GM12878 (cell line): ENCODE data around the gene FIBIN. TPM values are rescaled to one million over a fixed set of nuclear protein-coding genes. Genes with fewer than 3 reads are reported as not detected.

ENCODE experiments used
- ATAC-seq: fragments of 200-7000 bp; cut with Tn5 transposase; 3 replicates; pipeline ENCODE4 v1.9.1; 2020; ENCODE audit warnings: mild to moderate bottlenecking, moderate library complexity
- BruUV-seq: library from RNA; stranded (reverse); fragments of 400-500 nt; replicated peaks from 2 replicates; lab custom pipeline; 2021; lab: Mats Ljungman, UMichigan
- CTCF ChIA-PET: fragments of 300-600 bp; sonication (Branson Sonifier 250); formaldehyde crosslinking; extraction: SDS; loops from one replicate; lab custom pipeline; 2021; ENCODE audit warnings: inconsistent platforms; lab: Yijun Ruan, JAX
- POLR2A ChIA-PET: fragments of 350-600 bp; formaldehyde crosslinking; extraction: SDS; loops from one replicate; lab custom pipeline; 2021; ENCODE audit warnings: inconsistent platforms; lab: Charles Lee
- RAD21 ChIA-PET: fragments of 300-600 bp; sonication (Branson Sonifier 250); formaldehyde crosslinking; loops from one replicate; lab custom pipeline; 2023; ENCODE audit warnings: antibody characterized with exemption; ENCODE audit not compliant: unreplicated experiment; lab: Charles Lee
- SMC1A ChIA-PET: fragments of 300-600 bp; sonication (Branson Sonifier 250); formaldehyde crosslinking; loops from one replicate; lab custom pipeline; 2023; ENCODE audit not compliant: unreplicated experiment, uncharacterized antibody; lab: Charles Lee
- DNase-seq: peaks from one replicate; pipeline ENCODE4 v3.0.0-alpha.2; 2011; ENCODE audit warnings: low read depth, low spot score
- FAIRE-seq: peaks from 3 replicates; lab custom pipeline; 2011; peaks lifted over from hg19 to GRCh38; lab: Jason Lieb, UNC
- H2AFZ ChIP-seq: 2 replicates; pipeline ENCODE4 v1.6.0; 2011; ENCODE audit warnings: low read depth, low read length, control low read depth; ENCODE audit not compliant: control insufficient read depth
- H3K27ac ChIP-seq: 2 replicates; pipeline ENCODE4 v1.5.1; 2011; ENCODE audit warnings: control low read depth; ENCODE audit not compliant: control insufficient read depth, insufficient read depth
- H3K27me3 ChIP-seq, 2 experiments: replicated peaks in 1 of 2; 2 replicates each; pipeline versions ENCODE4 v1.6.0 to v1.6.1; 2011; ENCODE audit warnings: low read length in 1 of 2; ENCODE audit not compliant: control insufficient read depth in 2 of 2, insufficient read depth in 2 of 2
- H3K36me3 ChIP-seq, 2 experiments: 2 replicates each; pipeline ENCODE4 v1.5.1; 2011; ENCODE audit warnings: low read length in 1 of 2; ENCODE audit not compliant: control insufficient read depth in 2 of 2, insufficient read depth in 2 of 2
- H3K4me1 ChIP-seq: 2 replicates; pipeline ENCODE4 v1.6.1; 2011; ENCODE audit warnings: mild to moderate bottlenecking, low read length, moderate library complexity, mixed read lengths; ENCODE audit not compliant: control insufficient read depth, insufficient read depth
- H3K4me2 ChIP-seq: 2 replicates; pipeline ENCODE4 v1.6.0; 2011; ENCODE audit warnings: control low read depth; ENCODE audit not compliant: control insufficient read depth, insufficient read depth
- H3K4me3 ChIP-seq: fragments of 200-600 bp; sonication (generic); 2 replicates; pipeline ENCODE4 v1.5.1; 2016
- H3K79me2 ChIP-seq: 2 replicates; pipeline ENCODE4 v1.6.0; 2011; ENCODE audit warnings: low read length; ENCODE audit not compliant: control insufficient read depth, insufficient read depth
- H3K9ac ChIP-seq: 2 replicates; pipeline ENCODE4 v1.8.0; 2011; ENCODE audit warnings: low read length, control low read depth, mixed read lengths; ENCODE audit not compliant: control insufficient read depth, insufficient read depth
- H3K9me3 ChIP-seq: replicated peaks from 3 replicates; pipeline ENCODE4 v1.5.1; 2011; ENCODE audit warnings: mild to moderate bottlenecking, low read length; ENCODE audit not compliant: control insufficient read depth, insufficient read depth
- H4K20me1 ChIP-seq: 2 replicates; pipeline ENCODE4 v1.6.0; 2011; ENCODE audit not compliant: control insufficient read depth, insufficient read depth
- ASH2L ChIP-seq: fragments of 300-600, 200-600 bp; sonication (generic); IDR thresholded peaks from 2 replicates; pipeline ENCODE4 v1.6.1; 2017; ENCODE audit warnings: low read depth, mild to moderate bottlenecking, borderline replicate concordance
- CBX3 ChIP-seq: fragments of 200-600 bp; sonication (generic); IDR thresholded peaks from 2 replicates; pipeline ENCODE4 v1.6.1; 2016; ENCODE audit warnings: low read depth, borderline replicate concordance
- E2F8 ChIP-seq: fragments of 450-650 bp; IDR thresholded peaks from 2 replicates; pipeline ENCODE4 v1.6.1; 2018; ENCODE audit warnings: mild to moderate bottlenecking, low read depth, moderate library complexity; ENCODE audit not compliant: partially characterized antibody
- ETV6 ChIP-seq, 2 experiments: fragments of 450-650 bp in 1 of 2; IDR thresholded peaks in 1 of 2; conservative IDR thresholded peaks in 1 of 2; 2 replicates each; pipeline ENCODE4 v1.6.1; 2014; ENCODE audit warnings: antibody characterized with exemption in 1 of 2, borderline replicate concordance in 1 of 2, low read depth in 1 of 2, mild to moderate bottlenecking in 1 of 2, moderate library complexity in 1 of 2
- FOXM1 ChIP-seq: IDR thresholded peaks from 2 replicates; pipeline ENCODE4 v1.6.1; 2012; ENCODE audit warnings: low read depth, mild to moderate bottlenecking, inconsistent platforms, low read length, moderate library complexity
- HDGF ChIP-seq: fragments of 450-650 bp; IDR thresholded peaks from 2 replicates; pipeline ENCODE4 v1.6.1; 2016; ENCODE audit warnings: antibody characterized with exemption
- MTA3 ChIP-seq: IDR thresholded peaks from 2 replicates; pipeline ENCODE4 v1.6.1; 2012; ENCODE audit warnings: low read length, inconsistent platforms, borderline replicate concordance
- PAX5 ChIP-seq: IDR thresholded peaks from 2 replicates; pipeline ENCODE4 v1.6.1; 2011; ENCODE audit warnings: low read depth, low read length, borderline replicate concordance
- POLR2AphosphoS2 ChIP-seq: IDR thresholded peaks from 2 replicates; pipeline ENCODE4 v1.6.1; 2011; ENCODE audit warnings: low read depth, mild to moderate bottlenecking, low read length, improper control_type of control experiment, moderate library complexity
- SMARCA5 ChIP-seq: fragments of 450-650 bp; IDR thresholded peaks from 2 replicates; pipeline ENCODE4 v1.6.1; 2017; ENCODE audit warnings: mild to moderate bottlenecking
- SMC3 ChIP-seq: IDR thresholded peaks from 2 replicates; pipeline ENCODE4 v1.6.1; 2011; ENCODE audit warnings: low read length, improper control_type of control experiment, borderline replicate concordance
- TCF7 ChIP-seq: IDR thresholded peaks from 2 replicates; pipeline ENCODE4 v1.6.1; 2014; ENCODE audit warnings: antibody characterized with exemption, borderline replicate concordance
- YY1 ChIP-seq: IDR thresholded peaks from 2 replicates; pipeline ENCODE4 v1.6.1; 2011; ENCODE audit warnings: low read depth, mild to moderate bottlenecking, low read length
- WGBS: methylation state at CpG from one replicate; pipeline ENCODE4 v1.1.6; 2016; ENCODE audit warnings: low lambda C conversion rate; ENCODE audit not compliant: insufficient replicate concordance, insufficient coverage; ENCODE audit errors: missing lambda C conversion rate; 5-methylcytosine and 5-hydroxymethylcytosine counted together
- in situ Hi-C: fragments of 300-500 bp; cut with MboI; formaldehyde crosslinking; loops from 9 replicates; pipeline ENCODE4 v1.14.3; 2018; ENCODE audit warnings: mixed read lengths
- intact Hi-C: fragments of 100-400 bp; cut with micrococcal nuclease; formaldehyde crosslinking; loops from one replicate; pipeline ENCODE4 v1.14.2; 2022; ENCODE audit not compliant: unreplicated experiment
- polyA plus RNA-seq, 11 experiments: library from polyadenylated mRNA; depleted of rRNA in 4 of 11; unstranded in 6 of 11; stranded (reverse) in 5 of 11; fragments of >200 nt; fragmentation: Nextera tagmentation in 4 of 11; fragmentation: Illumina TruSeq in 1 of 11; extraction: Ambion mirVana in 4 of 11; extraction: Trizol in 1 of 11; gene quantifications; 1 replicate in 1 of 11; 2 replicates in 10 of 11; pipeline versions ENCODE4 v1.2.1 to v1.2.3, GENCODE V29; 2011 to 2016; ENCODE audit warnings: inconsistent platforms in 2 of 11, missing spikeins in 2 of 11, low read depth in 1 of 11
- total RNA-seq, 4 experiments: library from RNA; depleted of rRNA in 3 of 4; stranded (reverse); fragments of >200 nt in 3 of 4; fragmentation: Illumina TruSeq in 1 of 4; extraction: Trizol in 1 of 4; gene quantifications; 2 replicates each; pipeline versions ENCODE4 v1.2.1 to v1.2.3, GENCODE V29; 2013 to 2021

The FIBIN gene
- total and polyA plus RNA-seq, 10 of the 15 experiments (the other 5 are each of a cell fraction or from before 2014, with no cell fraction given), result not detected

GRCh38 chr11:26985943-26986342 lies 8.0 kb upstream of the FIBIN start:
- no peak for DNase-seq
- no peaks in the 10 kb centered on the region for H3K9me3 ChIP-seq
- SMC1A ChIA-PET, result interaction anchor here (1.1 kb wide), 1 partner anchor 26 kb away, joined by 3 read pairs; no protein-coding TSS in a partner anchor
- POLR2A ChIA-PET, result no interaction called here
- H3K4me3 ChIP-seq, result no peak overlapping the region
- H3K4me2 ChIP-seq, result no peak overlapping the region
- intact Hi-C loops, result no loop called here
- no peak for FAIRE-seq
- no peak overlapping the region for H3K27ac ChIP-seq
- in situ Hi-C loops, result no loop called here
- no peaks in the 10 kb centered on the region for H3K27me3 ChIP-seq
- no peaks in the 10 kb centered on the region for H4K20me1 ChIP-seq
- TF ChIP-seq CBX3, result no peak
- TF ChIP-seq POLR2AphosphoS2, result no peak
- no peak for TF ChIP-seq SMC3
- CTCF ChIA-PET, result no interaction called here
- H3K9ac ChIP-seq, result no peak overlapping the region
- 23% methylated on average over 4 of the region's 4 CpGs for WGBS
- no peak overlapping the region for H2AFZ ChIP-seq
- RAD21 ChIA-PET, result no interaction called here
- no TSS peak for BruUV-seq
- no peak for ATAC-seq
- H3K36me3 ChIP-seq, result no peaks in the 10 kb centered on the region
- H3K4me1 ChIP-seq, result no peaks in the 10 kb centered on the region
- no peaks in the 10 kb centered on the region for H3K79me2 ChIP-seq

- Histone ChIP-seq H3K9ac (no peak overlapping the region), H3K4me3 (no peak overlapping the region), H3K9me3 (no peaks in the 10 kb centered on the region), H4K20me1 (no peaks in the 10 kb centered on the region), H3K27me3 (no peaks in the 10 kb centered on the region), H3K4me1 (no peaks in the 10 kb centered on the region), H3K36me3 (no peaks in the 10 kb centered on the region), H2AFZ (no peak overlapping the region), H3K27ac (no peak overlapping the region), H3K79me2 (no peaks in the 10 kb centered on the region), H3K4me2 (no peak overlapping the region)
- ChIA-PET CTCF (no interaction called here), RAD21 (no interaction called here), SMC1A (no interaction called here), POLR2A (no interaction called here)
- BruUV-seq, result no TSS peak
- FAIRE-seq, result no peak
- in situ Hi-C loops, result no loop called here
- DNase-seq, result no peak
- intact Hi-C loops, result no loop called here
- 63% methylated on average over 3 of the region's 3 CpGs for WGBS
- ATAC-seq, result no peak
- TF ChIP-seq ASH2L (no peak), TCF7 (no peak), MTA3 (no peak), FOXM1 (no peak), PAX5 (no peak), HDGF (no peak), SMARCA5 (no peak), YY1 (no peak), E2F8 (no peak), ETV6 (conservative IDR thresholded peaks at IDR 0.05 in 1 of 2, IDR thresholded peaks at IDR 0.05 in 1 of 2; ENCODE audit: borderline replicate concordance in 1 of 2, low read depth in 1 of 2) (no peak)
Observed at GRCh38 chr11:26987272-26987671, 6.6 kb upstream of the FIBIN start.
